Ishikawa (cell line): ENCODE results near the gene TBC1D8.

Experiments used
- CEBPB ChIP-seq: IDR thresholded peaks from 2 replicates; pipeline ENCODE4 v1.6.1; 2012
- EGR1 ChIP-seq: IDR thresholded peaks from 2 replicates; pipeline ENCODE4 v1.6.1; 2012
- EP300 ChIP-seq: IDR thresholded peaks from 2 replicates; pipeline ENCODE4 v1.6.1; 2012; ENCODE audit warnings: borderline replicate concordance
- FOXM1 ChIP-seq: IDR thresholded peaks from 2 replicates; pipeline ENCODE4 v1.6.1; 2012; ENCODE audit warnings: low read depth, borderline replicate concordance
- MAX ChIP-seq: IDR thresholded peaks from 2 replicates; pipeline ENCODE4 v1.6.1; 2012
- RAD21 ChIP-seq: IDR thresholded peaks from 2 replicates; pipeline ENCODE4 v1.6.1; 2012; ENCODE audit warnings: low read depth
- REST ChIP-seq: IDR thresholded peaks from 2 replicates; pipeline ENCODE4 v1.6.1; 2012; ENCODE audit warnings: low read depth, mild to moderate bottlenecking
- TAF1 ChIP-seq: IDR thresholded peaks from 2 replicates; pipeline ENCODE4 v1.6.1; 2012; ENCODE audit warnings: low read depth, mild to moderate bottlenecking
- USF1 ChIP-seq: IDR thresholded peaks from 2 replicates; pipeline ENCODE4 v1.6.1; 2012
- YY1 ChIP-seq: IDR thresholded peaks from 2 replicates; pipeline ENCODE4 v1.6.1; 2012; ENCODE audit warnings: low read depth

- TF ChIP-seq TAF1: no peak
- TF ChIP-seq CEBPB: no peak
- no peak for TF ChIP-seq YY1
- TF ChIP-seq MAX: no peak
- no peak for TF ChIP-seq EP300
- no peak for TF ChIP-seq EGR1
- TF ChIP-seq USF1: no peak
- TF ChIP-seq REST: no peak
- TF ChIP-seq RAD21: no peak
- TF ChIP-seq FOXM1: no peak
Measured at GRCh38 chr2:101147062-101147461, 4.1 kb downstream of the TBC1D8 start.
